ENCODE data around the gene ZNF417. TPM values are rescaled to one million over a fixed set of nuclear protein-coding genes. Genes with fewer than 3 reads are reported as not detected.
A peak's percentile ranks its signal among the peaks of the same experiment; 100 is the strongest.

Gene ZNF417
- total RNA-seq, 4 donors from 2014 or later = 9.1 to 12.9 (median 10.3) TPM

GRCh38 chr19:57946316-57946715, 29.9 kb upstream of the ZNF417 start:
- intact Hi-C loops (cut with DNase I) = no loop called here
- DNase-seq (ENCODE audit: extremely low spot score) = no peak
- H3K4me3 ChIP-seq = peak overlapping the region; percentile 73 to 92 (median 83)
- WGBS = 67% methylated on average over 2 of the region's 2 CpGs
- H3K27me3 ChIP-seq = no peaks in the 10 kb centered on the region
- peaks cover 11 to 26% (median 17%) of the 10 kb centered on the region in 4 donors for H3K4me1 ChIP-seq
- peaks cover 26 to 44% (median 33%) of the 10 kb centered on the region in 4 donors for H3K36me3 ChIP-seq
- H3K9me3 ChIP-seq = peaks cover 0 to 67% (median 41%) of the 10 kb centered on the region in 4 donors
- peak overlapping the region in 1 of 4 donors; percentile 91 for H3K27ac ChIP-seq (replicated peaks in 1 of 4)
- TF ChIP-seq EP300 (IDR thresholded peaks at IDR 0.05) (no peak), POLR2A (IDR thresholded peaks at IDR 0.05; ENCODE audit: low read depth) (no peak), POLR2AphosphoS5 (IDR thresholded peaks at IDR 0.05) (no peak), CTCF (IDR thresholded peaks at IDR 0.05) (no peak)

GRCh38 chr19:57941593-57941992, 25.2 kb upstream of the ZNF417 start:
- Histone ChIP-seq H3K27ac (replicated peaks in 1 of 4) (no peak overlapping the region), H3K4me1 (peaks cover 7 to 14% (median 11%) of the 10 kb centered on the region in 4 donors), H3K27me3 (no peaks in the 10 kb centered on the region), H3K9me3 (peaks cover 0 to 77% (median 72%) of the 10 kb centered on the region in 4 donors), H3K4me3 (no peak overlapping the region), H3K36me3 (peaks cover 33 to 75% (median 48%) of the 10 kb centered on the region in 4 donors)
- intact Hi-C loops (cut with DNase I) = no loop called here
- no peak for TF ChIP-seq POLR2AphosphoS5 (IDR thresholded peaks at IDR 0.05)
- no peak for TF ChIP-seq EP300 (IDR thresholded peaks at IDR 0.05)
- TF ChIP-seq POLR2A (IDR thresholded peaks at IDR 0.05; ENCODE audit: low read depth) = no peak
- TF ChIP-seq CTCF (IDR thresholded peaks at IDR 0.05) = no peak
- 98% methylated on average over 3 of the region's 3 CpGs for WGBS
- no peak for DNase-seq (ENCODE audit: extremely low spot score)

DNA sequence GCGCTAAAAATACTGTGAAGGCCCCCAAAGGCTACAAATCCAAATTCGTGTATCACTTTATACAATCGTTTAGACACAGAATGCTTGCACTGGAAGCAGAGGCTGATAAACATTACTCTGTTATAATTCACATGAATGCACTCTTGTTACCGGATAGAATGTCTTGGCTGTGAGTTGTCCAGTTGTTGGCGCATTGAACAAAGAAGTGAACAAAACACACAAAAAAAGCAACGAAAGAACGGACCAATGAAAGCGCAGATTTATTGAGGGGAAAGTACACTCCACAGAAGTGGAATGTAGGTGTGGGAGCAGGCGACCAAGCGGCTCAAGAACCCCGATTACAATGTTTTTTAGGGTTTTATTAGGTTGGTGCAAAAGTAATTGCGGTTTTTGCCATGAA, 19.3 kb upstream of the ZNF417 start:
- Histone ChIP-seq H3K4me1 (peaks cover 4 to 18% (median 13%) of the 10 kb centered on the region in 4 donors), H3K36me3 (peaks cover under 1 to 55% (median 10%) of the 10 kb centered on the region in 4 donors), H3K9me3 (peaks cover 0 to 66% (median 38%) of the 10 kb centered on the region in 4 donors), H3K27ac (replicated peaks in 1 of 4) (no peak overlapping the region), H3K4me3 (peak overlapping the region in 2 of 4 donors; percentile 70 to 78), H3K27me3 (no peaks in the 10 kb centered on the region)
- WGBS = 88% methylated on average over 12 of the region's 12 CpGs
- TF ChIP-seq POLR2A (IDR thresholded peaks at IDR 0.05; ENCODE audit: low read depth) (no peak), CTCF (IDR thresholded peaks at IDR 0.05) (no peak), POLR2AphosphoS5 (IDR thresholded peaks at IDR 0.05) (no peak), EP300 (IDR thresholded peaks at IDR 0.05) (no peak)
- intact Hi-C loops (cut with DNase I) = loop anchor here (5.0 kb wide), 1 partner anchor 67 kb away; the partner anchor contains the start of gene ZNF606
- DNase-seq (ENCODE audit: extremely low spot score) = no peak

- peaks cover 0 to 71% (median 36%) of the 10 kb centered on the region in 4 donors for H3K9me3 ChIP-seq
- peaks cover 4 to 18% (median 13%) of the 10 kb centered on the region in 4 donors for H3K4me1 ChIP-seq
- DNase-seq (ENCODE audit: extremely low spot score) = no peak
- peak within 1 kb of the TSS; percentile 75 to 88 (median 84) for H3K27ac ChIP-seq (replicated peaks in 1 of 4)
- H3K36me3 ChIP-seq = peaks cover 0 to 53% (median 11%) of the 10 kb centered on the region in 4 donors
- H3K4me3 ChIP-seq = peak within 1 kb of the TSS; percentile 70 to 83 (median 74)
- TF ChIP-seq EP300 (IDR thresholded peaks at IDR 0.05) = no peak
- no peak for TF ChIP-seq CTCF (IDR thresholded peaks at IDR 0.05)
- TF ChIP-seq POLR2AphosphoS5 (IDR thresholded peaks at IDR 0.05) = peak in 1 of 2 donors; percentile 74
- no peak for TF ChIP-seq POLR2A (IDR thresholded peaks at IDR 0.05; ENCODE audit: low read depth)
- no peaks in the 10 kb centered on the region for H3K27me3 ChIP-seq
- 8% methylated on average over 46 of the region's 54 CpGs for WGBS
- intact Hi-C loops (cut with DNase I) = loop anchor here (5.0 kb wide), 1 partner anchor 67 kb away; the partner anchor contains the start of gene ZNF606
These were observed 18.7 kb upstream of the ZNF417 start, which contains the start of gene ZNF418 for GRCh38 chr19:57934820-57935665. Gene ZNF418 (minus strand): TSS chr19:57935402. CDS start chr19:57933822, 1,580 bp downstream.
